ENCODE results near the gene IL3RA.
"Not testable (repeated sequence)": the region's sequence is repeated elsewhere in the genome, so short reads cannot be mapped to it uniquely, and the experiment has no call there.

The IL3RA gene

GRCh38 chrX:1307626-1308340, 28.8 kb upstream of the IL3RA start:
- DNase-seq (ENCODE audit: insufficient read length) (no peak), FAIRE-seq (no peak)
- TF ChIP-seq TAF1 (IDR thresholded peaks at IDR 0.05; ENCODE audit: borderline replicate concordance, low read depth, low read length) (no peak), POLR2A (IDR thresholded peaks at IDR 0.05; ENCODE audit: low read depth, low read length) (no peak), POLR2AphosphoS5 (IDR thresholded peaks at IDR 0.05; ENCODE audit: low read depth, low read length) (no peak)

- no peak for TF ChIP-seq POLR2A (IDR thresholded peaks at IDR 0.05; ENCODE audit: low read depth, low read length)
- TF ChIP-seq POLR2AphosphoS5 (IDR thresholded peaks at IDR 0.05; ENCODE audit: low read depth, low read length), result no peak
- no peak for TF ChIP-seq TAF1 (IDR thresholded peaks at IDR 0.05; ENCODE audit: borderline replicate concordance, low read depth, low read length)
- DNase-seq (ENCODE audit: insufficient read length) (no peak), FAIRE-seq (no peak)
Measured at GRCh38 chrX:1308476-1308875, 28.1 kb upstream of the IL3RA start.

GRCh38 chrX:1308917-1309316, 27.7 kb upstream of the IL3RA start:
- FAIRE-seq; DNase-seq (ENCODE audit: insufficient read length): not testable (repeated sequence)

- TF ChIP-seq POLR2A (IDR thresholded peaks at IDR 0.05; ENCODE audit: low read depth, low read length) (no peak), TAF1 (IDR thresholded peaks at IDR 0.05; ENCODE audit: borderline replicate concordance, low read depth, low read length) (no peak), POLR2AphosphoS5 (IDR thresholded peaks at IDR 0.05; ENCODE audit: low read depth, low read length) (no peak)
- no peak for DNase-seq (ENCODE audit: insufficient read length)
- FAIRE-seq, result no peak
Measured at GRCh38 chrX:1313788-1314187, 22.8 kb upstream of the IL3RA start.

- no peak for FAIRE-seq
- no peak for DNase-seq (ENCODE audit: insufficient read length)
- TF ChIP-seq TAF1 (IDR thresholded peaks at IDR 0.05; ENCODE audit: borderline replicate concordance, low read depth, low read length) (no peak), POLR2A (IDR thresholded peaks at IDR 0.05; ENCODE audit: low read depth, low read length) (no peak), POLR2AphosphoS5 (IDR thresholded peaks at IDR 0.05; ENCODE audit: low read depth, low read length) (no peak)
Measured at GRCh38 chrX:1316527-1316926, 20.1 kb upstream of the IL3RA start.

GRCh38 chrX:1321674-1322073, 14.9 kb upstream of the IL3RA start:
- TF ChIP-seq TAF1 (IDR thresholded peaks at IDR 0.05; ENCODE audit: borderline replicate concordance, low read depth, low read length) (no peak), POLR2AphosphoS5 (IDR thresholded peaks at IDR 0.05; ENCODE audit: low read depth, low read length) (no peak), POLR2A (IDR thresholded peaks at IDR 0.05; ENCODE audit: low read depth, low read length) (no peak)
- no peak for FAIRE-seq
- no peak for DNase-seq (ENCODE audit: insufficient read length)

GRCh38 chrX:1322393-1322792, 14.2 kb upstream of the IL3RA start:
- TF ChIP-seq POLR2AphosphoS5 (IDR thresholded peaks at IDR 0.05; ENCODE audit: low read depth, low read length) (no peak), POLR2A (IDR thresholded peaks at IDR 0.05; ENCODE audit: low read depth, low read length) (no peak)
- FAIRE-seq, result no peak
- no peak for DNase-seq (ENCODE audit: insufficient read length)

GRCh38 chrX:1323315-1323714, 13.3 kb upstream of the IL3RA start:
- peak; percentile 43 for DNase-seq (ENCODE audit: insufficient read length)

GRCh38 chrX:1325515-1326116, 11.0 kb upstream of the IL3RA start:
- TF ChIP-seq POLR2AphosphoS5 (IDR thresholded peaks at IDR 0.05; ENCODE audit: low read depth, low read length), result no peak
- TF ChIP-seq POLR2A (IDR thresholded peaks at IDR 0.05; ENCODE audit: low read depth, low read length), result no peak
- no peak for TF ChIP-seq TAF1 (IDR thresholded peaks at IDR 0.05; ENCODE audit: borderline replicate concordance, low read depth, low read length)
- no peak for DNase-seq (ENCODE audit: insufficient read length)
- peak; percentile 63 for FAIRE-seq

More at GRCh38 chrX:1323315-1323714, 13.3 kb upstream of the IL3RA start:
- peak; percentile 82 for FAIRE-seq
- TF ChIP-seq POLR2A (IDR thresholded peaks at IDR 0.05; ENCODE audit: low read depth, low read length) (no peak), POLR2AphosphoS5 (IDR thresholded peaks at IDR 0.05; ENCODE audit: low read depth, low read length) (no peak), TAF1 (IDR thresholded peaks at IDR 0.05; ENCODE audit: borderline replicate concordance, low read depth, low read length) (no peak)

GRCh38 chrX:1327651-1328304, 8.8 kb upstream of the IL3RA start:
- peak; percentile 85 for FAIRE-seq
- TF ChIP-seq TAF1 (IDR thresholded peaks at IDR 0.05; ENCODE audit: borderline replicate concordance, low read depth, low read length) (no peak), POLR2AphosphoS5 (IDR thresholded peaks at IDR 0.05; ENCODE audit: low read depth, low read length) (no peak), POLR2A (IDR thresholded peaks at IDR 0.05; ENCODE audit: low read depth, low read length) (no peak)
- DNase-seq (ENCODE audit: insufficient read length), result peak; percentile 41

GRCh38 chrX:1330605-1331004, 6.0 kb upstream of the IL3RA start:
- DNase-seq (ENCODE audit: insufficient read length) (no peak), FAIRE-seq (peak; percentile 86)
- TF ChIP-seq POLR2AphosphoS5 (IDR thresholded peaks at IDR 0.05; ENCODE audit: low read depth, low read length) (no peak), POLR2A (IDR thresholded peaks at IDR 0.05; ENCODE audit: low read depth, low read length) (no peak), TAF1 (IDR thresholded peaks at IDR 0.05; ENCODE audit: borderline replicate concordance, low read depth, low read length) (no peak)

- not testable (repeated sequence) for DNase-seq (ENCODE audit: insufficient read length); FAIRE-seq
Measured at GRCh38 chrX:1332433-1332832, 4.2 kb upstream of the IL3RA start.

Data from GM12892 (cell line).